Right lobe of liver (tissue), 4 donors: ENCODE data around the gene WIPF2.

ENCODE experiments used
- CTCF ChIP-seq, 4 donors: fragments of 200-600 bp in 3 of 4; fragments of 450-650 bp in 1 of 4; IDR thresholded peaks; one replicate each; pipeline versions ENCODE4 v1.5.1 to v1.8.0; 2016 to 2022; ENCODE audit warnings: antibody characterized with exemption in 4 of 4, mild to moderate bottlenecking in 2 of 4
- POLR2A ChIP-seq: fragments of 450-650 bp; IDR thresholded peaks from one replicate; pipeline ENCODE4 v1.6.1; 2017; ENCODE audit warnings: antibody characterized with exemption, mild to moderate bottlenecking
- donor health status: DM: no; HTN: no; CAD: no.
- donor health status: DM: no; HTN: no; CAD: no.
- donor health status: DM: no; HTN: yes; CAD: no.

- TF ChIP-seq CTCF (IDR thresholded peaks at IDR 0.05) (no peak), POLR2A (no peak)
Measured at GRCh38 chr17:40173091-40173777, 45.9 kb upstream of the WIPF2 start.
